NCI-H1092 treated with DMSO at 0.1 percent for 48 hours (cell line): Measurements from ENCODE around the gene WDSUB1.

Experiments
- DNase-seq: peaks from one replicate; lab custom pipeline; 2025; lab: John Stamatoyannopoulos, UW

WDSUB1 gene

DNA sequence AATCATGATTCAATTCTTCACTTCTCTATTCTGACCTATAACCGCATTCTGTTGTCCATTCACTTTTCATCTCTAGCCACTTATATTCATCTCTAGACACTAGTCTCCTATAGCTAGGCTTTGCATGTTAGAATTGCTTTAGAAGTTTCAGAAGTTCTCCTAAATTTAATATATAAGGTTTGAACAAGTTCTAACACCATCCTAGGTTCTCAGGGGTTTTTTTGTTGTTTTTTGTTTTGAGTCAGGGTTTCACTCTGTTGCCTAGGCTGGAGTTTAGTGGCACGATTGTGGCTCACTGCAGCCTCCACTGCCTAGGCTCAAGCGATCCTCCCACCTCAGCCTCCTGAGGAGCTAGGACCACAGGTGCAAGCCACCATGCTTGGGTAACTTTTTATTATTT lies 19.9 kb downstream of the WDSUB1 start:
- no peak for DNase-seq

DNA sequence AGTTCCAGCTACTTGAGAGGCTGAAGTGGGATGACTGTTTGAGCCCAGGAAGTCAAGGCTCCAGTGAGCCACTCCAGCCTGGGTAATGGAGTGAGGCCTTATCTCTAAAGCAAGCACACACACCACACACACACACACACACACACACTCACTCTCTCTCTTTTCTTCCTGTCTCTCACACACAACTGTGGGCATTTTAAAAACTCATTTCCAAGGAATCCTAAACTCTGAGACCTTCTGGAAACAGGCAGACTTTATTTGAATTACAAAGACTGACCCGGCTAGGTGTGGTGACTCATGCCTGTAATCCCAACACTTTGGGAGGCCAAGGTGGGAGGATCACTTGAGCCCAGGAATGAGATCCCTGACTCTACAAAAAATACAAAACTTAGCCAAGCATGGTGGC lies 21.3 kb downstream of the WDSUB1 start:
- DNase-seq, result no peak

DNA sequence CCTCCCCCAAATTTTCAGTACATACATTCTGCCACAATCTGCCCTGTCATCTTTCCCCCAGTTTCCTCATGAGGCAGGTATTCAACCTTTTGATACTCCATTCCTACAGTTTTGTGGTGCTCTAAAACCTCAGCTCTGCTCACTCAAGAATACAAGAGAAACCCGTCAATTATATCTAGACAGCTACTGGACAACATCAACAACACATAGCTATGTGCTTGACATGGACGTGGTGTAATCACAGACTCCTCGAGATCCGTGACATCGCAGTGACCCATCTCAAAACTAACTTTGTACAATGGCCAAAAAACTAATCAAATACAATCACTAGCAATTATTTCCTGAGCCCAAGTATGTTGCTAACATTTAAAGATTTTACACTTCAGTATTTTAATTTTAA lies 23.6 kb downstream of the WDSUB1 start:
- no peak for DNase-seq

DNA sequence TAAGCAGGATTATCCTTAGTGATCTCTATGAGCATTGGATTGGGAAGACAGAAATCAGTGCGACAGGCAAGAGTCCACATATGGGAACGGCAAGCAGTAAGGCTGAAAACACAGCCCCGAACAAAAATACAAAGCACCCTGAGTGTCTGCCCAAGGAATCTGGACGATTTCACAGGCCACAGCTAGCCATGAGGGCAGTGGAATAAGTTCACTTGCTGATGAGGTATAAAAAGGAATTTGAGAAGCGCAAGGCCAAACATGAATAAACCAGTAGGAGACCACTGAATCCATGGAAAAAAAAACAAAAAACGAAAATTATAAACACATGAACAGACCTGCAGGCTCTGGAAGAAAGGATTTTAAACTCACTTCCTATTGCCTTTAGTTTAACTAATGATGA lies 24.3 kb downstream of the WDSUB1 start:
- DNase-seq, result no peak

DNA sequence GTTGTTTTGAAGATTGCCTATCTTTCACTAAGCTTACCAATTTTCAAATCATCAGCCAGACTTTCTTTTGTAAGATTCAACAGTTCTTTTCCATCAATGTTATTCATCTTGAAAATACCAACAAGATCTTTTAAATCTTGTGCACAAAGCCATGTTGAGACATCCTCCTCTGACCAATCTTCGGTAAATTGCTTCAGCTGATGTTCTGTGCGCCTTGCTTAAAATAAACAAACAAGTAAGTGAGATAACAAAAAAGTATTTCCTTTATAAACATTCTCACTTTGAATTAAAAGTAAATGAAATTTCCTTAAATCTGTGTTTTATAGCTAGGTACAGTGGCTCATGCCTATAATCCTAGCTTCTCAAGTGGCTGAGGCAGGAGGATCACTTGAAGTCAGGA lies 30.3 kb downstream of the WDSUB1 start:
- DNase-seq, result no peak

DNA sequence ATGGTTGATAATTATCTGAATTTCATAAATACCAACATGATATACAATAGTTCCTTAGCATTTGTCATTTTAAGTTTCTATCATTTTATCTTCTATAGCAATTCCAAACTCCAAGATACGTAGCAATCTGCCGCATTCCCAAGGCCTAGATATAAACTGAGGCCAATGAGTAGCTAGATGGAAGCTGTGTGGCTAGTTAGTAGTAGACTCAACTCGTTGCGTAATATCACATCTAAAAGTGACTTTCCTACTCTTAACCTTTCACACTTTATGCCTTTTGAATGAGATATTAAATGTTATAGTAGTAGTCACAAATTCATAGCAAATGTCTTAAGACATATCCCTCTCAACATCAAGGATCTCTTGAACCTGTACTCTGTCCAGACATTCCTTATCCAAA lies 33.6 kb downstream of the WDSUB1 start:
- DNase-seq, result no peak

DNA sequence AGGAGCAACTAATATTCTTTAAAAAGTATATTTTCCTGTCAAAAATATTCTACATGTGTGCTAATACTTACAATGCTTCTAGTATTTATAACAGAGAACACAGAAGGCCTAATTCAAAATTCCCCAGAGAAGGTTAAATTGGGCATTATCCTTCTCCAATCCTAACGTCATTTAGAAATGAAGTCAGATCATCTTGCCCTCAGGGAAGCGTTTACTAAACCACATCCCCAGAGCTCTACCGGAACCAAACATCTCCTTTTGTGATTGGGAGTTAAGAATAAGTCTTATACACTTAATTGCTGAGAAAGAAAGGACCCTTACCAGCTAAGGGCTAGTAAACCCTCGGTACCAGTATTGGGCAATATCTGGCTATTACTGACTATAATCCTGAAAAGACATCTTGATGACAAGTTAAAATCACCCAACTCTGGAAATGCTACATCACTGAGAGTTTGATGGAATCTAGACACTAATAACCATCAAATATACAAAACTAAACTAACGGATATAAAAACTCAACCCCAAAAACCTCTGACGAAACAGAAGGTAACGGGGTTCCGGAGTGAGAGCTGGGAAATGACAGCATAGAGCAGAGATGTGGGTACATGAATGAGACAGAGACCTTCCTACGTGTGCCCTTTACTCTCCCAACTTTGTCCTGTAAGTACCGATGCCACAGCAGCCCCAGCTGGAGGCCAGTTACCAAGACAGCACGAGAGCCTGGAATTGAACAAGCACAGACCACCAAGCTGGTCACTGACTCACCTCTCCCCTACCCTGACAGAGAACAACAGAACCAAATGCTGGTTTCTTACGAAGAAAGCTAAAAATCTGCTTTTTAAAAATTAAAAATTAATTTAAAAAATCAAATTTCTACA lies 35.0 kb downstream of the WDSUB1 start:
- DNase-seq, result no peak

GRCh38 chr2:159249990-159250715 lies 36.4 kb downstream of the WDSUB1 start:
- peak; percentile 10 for DNase-seq

GRCh38 chr2:159246325-159246988 lies 40.0 kb downstream of the WDSUB1 start:
- no peak for DNase-seq

GRCh38 chr2:159243529-159243928 lies 43.0 kb downstream of the WDSUB1 start:
- no peak for DNase-seq

DNA sequence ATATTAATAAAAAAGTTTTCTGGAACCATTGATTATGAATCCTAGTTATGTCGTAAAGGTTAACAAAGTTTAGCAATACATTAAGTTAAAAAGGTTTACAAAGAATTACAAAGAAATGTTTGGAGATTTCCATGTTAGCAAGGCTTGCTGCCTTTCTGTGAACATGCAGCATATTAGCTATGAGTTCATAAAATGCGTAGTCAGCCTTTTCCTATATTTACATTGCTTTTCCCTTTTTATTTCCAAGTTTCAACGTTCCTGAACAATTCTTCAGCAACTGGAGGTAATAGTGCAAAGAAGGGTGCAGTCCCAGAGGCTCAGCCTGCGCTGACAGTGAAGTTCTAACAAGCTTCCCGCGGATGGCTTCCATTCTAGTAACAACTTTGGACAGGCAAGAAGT lies 51.6 kb downstream of the WDSUB1 start:
- DNase-seq, result no peak

DNA sequence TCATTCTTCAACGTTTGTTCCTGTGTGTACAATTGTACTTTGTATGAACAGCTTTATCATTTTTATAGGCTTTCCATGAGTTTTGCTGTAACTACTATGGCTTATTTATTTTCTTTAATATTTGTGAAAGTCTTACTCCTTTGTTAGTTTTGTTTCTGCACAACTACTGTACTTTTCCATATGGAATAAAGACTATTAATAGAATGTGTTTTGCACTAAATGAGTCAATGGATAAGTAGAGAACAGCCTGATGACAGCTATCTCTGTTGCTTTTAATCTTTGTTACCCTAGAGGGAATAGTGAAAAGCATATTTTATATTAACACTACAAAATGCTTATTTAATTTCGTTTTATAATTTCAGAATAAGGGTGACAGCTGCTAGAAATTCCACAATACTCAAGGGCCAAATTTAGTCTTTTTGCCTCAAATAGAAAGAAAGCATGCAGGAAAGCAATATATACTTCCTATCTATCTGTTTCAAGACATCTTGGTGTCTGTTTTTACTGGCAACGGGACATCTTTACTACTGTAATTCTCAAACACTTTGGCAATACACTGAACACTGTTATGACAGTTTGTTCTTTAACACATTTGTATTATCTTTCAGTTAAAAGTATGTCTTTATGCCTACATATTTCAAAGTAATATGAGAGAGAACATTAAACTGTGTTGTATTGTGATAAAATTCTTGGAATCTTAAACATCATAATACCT lies 53.9 kb downstream of the WDSUB1 start:
- no peak for DNase-seq

DNA sequence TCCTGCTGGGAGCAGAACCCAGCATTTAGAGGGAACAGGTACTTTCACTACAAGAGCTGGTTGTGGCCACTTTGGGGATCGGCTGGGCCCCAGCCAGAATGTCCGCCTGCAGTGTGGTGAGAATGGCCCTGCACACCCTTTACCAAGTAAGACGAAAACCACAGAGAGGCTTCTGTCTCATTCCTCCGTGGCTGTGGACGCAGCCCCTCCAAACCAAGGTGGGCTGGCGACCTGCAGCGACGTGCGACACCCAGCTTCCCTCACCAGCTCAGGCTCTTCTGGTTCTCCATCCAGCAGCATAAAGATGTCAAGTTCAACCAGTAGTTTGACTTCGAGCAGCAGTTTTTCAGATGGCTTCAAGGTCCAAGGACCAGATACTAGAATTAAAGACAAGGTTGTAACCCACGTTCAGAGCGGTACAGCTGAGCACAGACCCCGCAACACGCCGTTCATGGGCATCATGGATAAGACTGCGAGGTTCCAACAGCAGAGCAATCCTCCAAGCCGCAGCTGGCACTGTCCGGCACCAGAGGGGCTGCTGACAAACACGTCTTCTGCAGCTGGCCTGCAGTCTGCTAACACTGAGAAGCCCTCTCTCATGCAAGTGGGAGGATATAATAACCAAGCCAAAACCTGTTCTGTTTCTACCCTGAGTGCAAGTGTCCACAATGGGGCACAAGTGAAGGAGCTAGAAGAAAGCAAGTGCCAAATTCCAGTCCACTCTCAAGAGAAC lies 56.2 kb downstream of the WDSUB1 start:
- no peak for DNase-seq

DNA sequence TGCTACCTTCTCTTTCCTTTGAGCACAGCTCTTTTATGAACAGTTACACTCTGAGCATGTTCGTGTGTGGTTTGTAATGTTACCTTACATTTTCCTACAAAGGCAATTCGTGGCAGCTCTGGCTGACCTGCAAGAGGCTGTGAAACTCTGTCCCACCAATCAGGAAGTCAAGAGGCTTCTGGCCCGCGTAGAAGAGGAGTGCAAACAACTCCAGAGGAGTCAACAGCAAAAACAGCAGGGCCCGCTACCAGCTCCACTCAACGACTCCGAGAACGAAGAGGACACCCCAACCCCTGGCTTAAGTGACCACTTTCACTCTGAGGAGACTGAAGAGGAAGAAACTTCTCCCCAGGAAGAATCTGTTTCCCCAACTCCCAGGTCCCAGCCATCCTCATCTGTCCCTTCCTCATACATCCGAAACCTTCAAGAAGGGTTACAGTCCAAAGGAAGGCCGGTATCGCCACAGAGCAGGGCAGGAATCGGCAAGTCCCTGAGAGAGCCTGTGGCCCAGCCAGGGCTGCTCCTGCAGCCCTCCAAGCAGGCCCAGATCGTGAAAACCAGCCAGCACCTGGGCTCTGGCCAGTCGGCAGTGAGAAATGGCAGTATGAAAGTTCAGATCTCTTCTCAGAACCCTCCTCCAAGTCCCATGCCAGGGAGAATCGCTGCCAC lies 56.9 kb downstream of the WDSUB1 start:
- DNase-seq, result no peak

GRCh38 chr2:159228081-159228581 lies 58.4 kb downstream of the WDSUB1 start:
- DNase-seq, result no peak

DNA sequence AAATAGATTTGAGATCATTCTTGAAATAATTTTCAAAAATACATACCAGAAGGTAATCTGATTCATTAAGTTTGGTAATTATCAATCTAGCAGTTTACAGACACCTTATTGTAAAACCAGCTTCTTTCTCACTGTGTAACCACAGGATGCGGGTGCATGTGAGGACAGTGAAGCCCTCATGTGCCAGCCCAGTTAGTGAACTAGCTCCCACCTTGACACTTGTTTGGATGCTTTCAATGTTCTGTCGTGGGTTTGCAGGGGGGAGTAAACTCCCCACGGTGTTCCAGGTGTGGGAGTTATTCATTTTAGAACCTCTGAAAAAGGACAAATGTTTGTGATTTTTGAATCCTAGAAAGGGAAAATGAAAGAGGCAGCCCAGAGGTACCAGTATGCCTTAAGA lies 59.0 kb downstream of the WDSUB1 start:
- DNase-seq, result no peak

DNA sequence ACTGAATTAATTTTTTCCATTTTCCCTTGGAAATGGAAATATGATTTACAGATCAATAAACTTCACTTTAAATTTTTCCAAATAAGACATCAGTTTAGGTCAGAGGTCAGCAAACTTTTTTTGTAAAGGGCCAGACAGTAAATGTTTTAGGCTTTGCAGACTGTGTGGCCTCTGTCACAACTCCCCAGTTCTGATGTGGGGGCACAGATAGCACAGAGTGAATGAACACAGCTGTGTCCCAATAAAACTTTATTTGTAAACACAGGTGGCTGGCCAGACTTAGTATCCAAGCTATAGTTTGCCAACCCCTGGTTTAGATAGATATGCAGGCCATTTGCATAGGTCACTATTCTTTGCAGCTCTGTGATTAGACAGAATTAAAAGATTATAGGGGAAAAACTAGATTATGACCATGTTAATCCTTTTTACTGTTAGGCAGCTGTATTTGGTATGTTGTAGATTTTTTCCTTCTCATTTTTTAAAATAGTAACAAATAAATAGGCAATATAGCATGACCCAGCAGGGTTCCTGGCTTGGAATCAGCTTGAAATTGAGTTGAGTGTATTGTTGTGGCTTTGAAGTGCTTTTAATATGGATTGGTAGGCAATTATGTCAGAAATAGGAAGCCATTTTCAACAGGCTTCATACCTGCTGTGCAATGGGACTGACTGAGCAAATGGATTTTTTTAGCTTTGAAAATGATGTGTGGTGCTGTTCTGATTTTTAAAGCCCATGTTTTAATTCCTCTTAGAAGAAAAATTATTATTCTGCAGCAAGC lies 59.7 kb downstream of the WDSUB1 start:
- DNase-seq, result peak; percentile 45

GRCh38 chr2:159226059-159226461 lies 60.4 kb downstream of the WDSUB1 start:
- peak; percentile 10 for DNase-seq

DNA sequence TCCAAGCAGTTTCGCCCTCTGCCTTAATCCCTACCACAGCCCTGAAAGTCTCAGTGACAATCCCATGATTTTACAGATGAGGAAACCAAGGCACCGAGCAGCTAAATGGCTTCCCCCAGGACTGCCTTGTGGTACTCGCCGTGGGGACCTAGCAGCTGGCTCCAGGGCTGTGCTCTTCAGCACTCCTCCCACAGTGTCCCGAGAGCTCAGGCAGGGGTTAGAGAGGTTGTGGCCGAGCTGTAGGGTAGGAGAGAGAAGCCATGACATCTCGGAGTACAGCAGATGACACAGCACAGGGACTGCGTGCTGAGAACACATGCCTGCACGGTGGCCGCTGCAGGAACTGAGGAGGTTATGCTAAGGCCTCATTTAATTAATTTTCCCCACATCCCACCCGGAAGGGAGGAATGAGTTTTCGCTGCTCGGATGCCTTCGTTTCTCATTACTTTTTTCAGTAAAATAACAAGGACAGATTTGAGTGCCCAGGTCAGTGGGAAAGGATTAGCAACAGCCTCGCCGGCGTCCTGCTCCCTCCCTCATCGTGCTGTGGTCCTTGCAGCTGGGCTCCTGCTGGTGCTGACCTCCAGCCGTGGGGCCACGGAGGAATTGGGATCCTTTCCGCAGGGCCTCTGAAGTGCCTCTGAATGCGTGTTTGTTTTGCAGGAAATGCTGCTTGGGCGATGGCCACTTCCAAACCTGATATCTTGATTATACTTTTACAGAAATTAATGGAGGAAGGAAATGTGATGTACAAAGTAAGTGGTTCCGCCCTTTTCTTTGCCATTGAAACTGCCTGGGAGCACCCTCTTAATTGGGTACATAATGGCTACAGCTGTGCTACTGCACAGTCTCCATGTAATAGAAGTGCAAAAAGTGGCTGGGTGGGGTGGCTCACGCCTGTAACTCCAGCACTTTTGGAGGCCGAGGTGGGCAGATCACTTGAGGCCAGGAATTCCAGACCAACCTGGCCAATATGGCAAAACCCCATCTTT lies 61.2 kb downstream of the WDSUB1 start:
- DNase-seq, result peak; percentile 25
